ENCODE measurements around the gene NTN4. TPM values are rescaled to one million over a fixed set of nuclear protein-coding genes. Genes with fewer than 3 reads are reported as not detected.
"Not testable (repeated sequence)": the region's sequence is repeated elsewhere in the genome, so short reads cannot be mapped to it uniquely, and the experiment has no call there.

NTN4 gene
- total RNA-seq, 1 experiment from 2014 or later: 9.6 TPM

GRCh38 chr12:95756362-95756761, 34.2 kb downstream of the NTN4 start:
- DNase-seq (ENCODE audit: low spot score): no peak
- Histone ChIP-seq H3K27me3 (replicated peaks; ENCODE audit: insufficient read depth, low read depth, low read length, poor library complexity) (no peaks in the 10 kb centered on the region), H3K4me3 (ENCODE audit: low read depth, low read length, poor library complexity, severe bottlenecking) (no peak overlapping the region), H3K4me1 (ENCODE audit: insufficient read depth, low read length, poor library complexity, severe bottlenecking) (no peaks in the 10 kb centered on the region), H3K9me3 (ENCODE audit: low read depth, low read length, poor library complexity, severe bottlenecking) (no peaks in the 10 kb centered on the region), H3K36me3 (ENCODE audit: insufficient read depth, low read length, poor library complexity, severe bottlenecking) (no peaks in the 10 kb centered on the region), H3K27ac (ENCODE audit: low read depth, low read length, poor library complexity, severe bottlenecking) (no peak overlapping the region)
- intact Hi-C loops (cut with micrococcal nuclease; ENCODE audit: unreplicated experiment): no loop called here
- CTCF ChIA-PET: no interaction called here
- POLR2A ChIA-PET (ENCODE audit: low non-redundant PET): no interaction called here
- TF ChIP-seq EZH2 (IDR thresholded peaks at IDR 0.05; ENCODE audit: borderline replicate concordance, low read depth, low read length, poor library complexity, severe bottlenecking) (no peak), CTCF (conservative IDR thresholded peaks at IDR 0.05; ENCODE audit: low read depth, low read length) (no peak)
- no TSS peak for BruUV-seq (replicated peaks)

- CTCF ChIA-PET: no interaction called here
- Histone ChIP-seq H3K4me1 (ENCODE audit: insufficient read depth, low read length, poor library complexity, severe bottlenecking) (no peaks in the 10 kb centered on the region), H3K36me3 (ENCODE audit: insufficient read depth, low read length, poor library complexity, severe bottlenecking) (no peaks in the 10 kb centered on the region), H3K4me3 (ENCODE audit: low read depth, low read length, poor library complexity, severe bottlenecking) (no peak overlapping the region), H3K27ac (ENCODE audit: low read depth, low read length, poor library complexity, severe bottlenecking) (no peak overlapping the region), H3K27me3 (replicated peaks; ENCODE audit: insufficient read depth, low read depth, low read length, poor library complexity) (no peaks in the 10 kb centered on the region), H3K9me3 (ENCODE audit: low read depth, low read length, poor library complexity, severe bottlenecking) (no peaks in the 10 kb centered on the region)
- intact Hi-C loops (cut with micrococcal nuclease; ENCODE audit: unreplicated experiment): no loop called here
- no peak for TF ChIP-seq EZH2 (IDR thresholded peaks at IDR 0.05; ENCODE audit: borderline replicate concordance, low read depth, low read length, poor library complexity, severe bottlenecking)
- TF ChIP-seq CTCF (conservative IDR thresholded peaks at IDR 0.05; ENCODE audit: low read depth, low read length): no peak
- no TSS peak for BruUV-seq (replicated peaks)
- DNase-seq (ENCODE audit: low spot score): no peak
- POLR2A ChIA-PET (ENCODE audit: low non-redundant PET): no interaction called here
Measured at GRCh38 chr12:95755261-95755865, 35.2 kb downstream of the NTN4 start.

- POLR2A ChIA-PET (ENCODE audit: low non-redundant PET); DNase-seq (ENCODE audit: low spot score); intact Hi-C loops (cut with micrococcal nuclease; ENCODE audit: unreplicated experiment); BruUV-seq (replicated peaks); H3K36me3 ChIP-seq (ENCODE audit: insufficient read depth, low read length, poor library complexity, severe bottlenecking); H3K9me3 ChIP-seq (ENCODE audit: low read depth, low read length, poor library complexity, severe bottlenecking); H3K27ac ChIP-seq (ENCODE audit: low read depth, low read length, poor library complexity, severe bottlenecking); H3K4me3 ChIP-seq (ENCODE audit: low read depth, low read length, poor library complexity, severe bottlenecking); H3K4me1 ChIP-seq (ENCODE audit: insufficient read depth, low read length, poor library complexity, severe bottlenecking); H3K27me3 ChIP-seq (replicated peaks; ENCODE audit: insufficient read depth, low read depth, low read length, poor library complexity); CTCF ChIA-PET: not testable (repeated sequence)
Measured at GRCh38 chr12:95746062-95746461, 44.5 kb downstream of the NTN4 start.

- DNase-seq (ENCODE audit: low spot score): no peak
- no peak overlapping the region for H3K4me3 ChIP-seq (ENCODE audit: low read depth, low read length, poor library complexity, severe bottlenecking)
- H3K36me3 ChIP-seq (ENCODE audit: insufficient read depth, low read length, poor library complexity, severe bottlenecking): no peaks in the 10 kb centered on the region
- TF ChIP-seq EZH2 (IDR thresholded peaks at IDR 0.05; ENCODE audit: borderline replicate concordance, low read depth, low read length, poor library complexity, severe bottlenecking): no peak
- no peak for TF ChIP-seq CTCF (conservative IDR thresholded peaks at IDR 0.05; ENCODE audit: low read depth, low read length)
- intact Hi-C loops (cut with micrococcal nuclease; ENCODE audit: unreplicated experiment): no loop called here
- ChIA-PET CTCF (no interaction called here), POLR2A (ENCODE audit: low non-redundant PET) (no interaction called here)
- no peaks in the 10 kb centered on the region for H3K9me3 ChIP-seq (ENCODE audit: low read depth, low read length, poor library complexity, severe bottlenecking)
- BruUV-seq (replicated peaks): no TSS peak
- H3K4me1 ChIP-seq (ENCODE audit: insufficient read depth, low read length, poor library complexity, severe bottlenecking): no peaks in the 10 kb centered on the region
- no peak overlapping the region for H3K27ac ChIP-seq (ENCODE audit: low read depth, low read length, poor library complexity, severe bottlenecking)
- H3K27me3 ChIP-seq (replicated peaks; ENCODE audit: insufficient read depth, low read depth, low read length, poor library complexity): no peaks in the 10 kb centered on the region
Measured at GRCh38 chr12:95742586-95742985, 48.0 kb downstream of the NTN4 start.
